ENCODE results near the gene KLHL24.
"Not testable (repeated sequence)": the region's sequence is repeated elsewhere in the genome, so short reads cannot be mapped to it uniquely, and the experiment has no call there.

KLHL24 gene, protein sequence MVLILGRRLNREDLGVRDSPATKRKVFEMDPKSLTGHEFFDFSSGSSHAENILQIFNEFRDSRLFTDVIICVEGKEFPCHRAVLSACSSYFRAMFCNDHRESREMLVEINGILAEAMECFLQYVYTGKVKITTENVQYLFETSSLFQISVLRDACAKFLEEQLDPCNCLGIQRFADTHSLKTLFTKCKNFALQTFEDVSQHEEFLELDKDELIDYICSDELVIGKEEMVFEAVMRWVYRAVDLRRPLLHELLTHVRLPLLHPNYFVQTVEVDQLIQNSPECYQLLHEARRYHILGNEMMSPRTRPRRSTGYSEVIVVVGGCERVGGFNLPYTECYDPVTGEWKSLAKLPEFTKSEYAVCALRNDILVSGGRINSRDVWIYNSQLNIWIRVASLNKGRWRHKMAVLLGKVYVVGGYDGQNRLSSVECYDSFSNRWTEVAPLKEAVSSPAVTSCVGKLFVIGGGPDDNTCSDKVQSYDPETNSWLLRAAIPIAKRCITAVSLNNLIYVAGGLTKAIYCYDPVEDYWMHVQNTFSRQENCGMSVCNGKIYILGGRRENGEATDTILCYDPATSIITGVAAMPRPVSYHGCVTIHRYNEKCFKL

DNA sequence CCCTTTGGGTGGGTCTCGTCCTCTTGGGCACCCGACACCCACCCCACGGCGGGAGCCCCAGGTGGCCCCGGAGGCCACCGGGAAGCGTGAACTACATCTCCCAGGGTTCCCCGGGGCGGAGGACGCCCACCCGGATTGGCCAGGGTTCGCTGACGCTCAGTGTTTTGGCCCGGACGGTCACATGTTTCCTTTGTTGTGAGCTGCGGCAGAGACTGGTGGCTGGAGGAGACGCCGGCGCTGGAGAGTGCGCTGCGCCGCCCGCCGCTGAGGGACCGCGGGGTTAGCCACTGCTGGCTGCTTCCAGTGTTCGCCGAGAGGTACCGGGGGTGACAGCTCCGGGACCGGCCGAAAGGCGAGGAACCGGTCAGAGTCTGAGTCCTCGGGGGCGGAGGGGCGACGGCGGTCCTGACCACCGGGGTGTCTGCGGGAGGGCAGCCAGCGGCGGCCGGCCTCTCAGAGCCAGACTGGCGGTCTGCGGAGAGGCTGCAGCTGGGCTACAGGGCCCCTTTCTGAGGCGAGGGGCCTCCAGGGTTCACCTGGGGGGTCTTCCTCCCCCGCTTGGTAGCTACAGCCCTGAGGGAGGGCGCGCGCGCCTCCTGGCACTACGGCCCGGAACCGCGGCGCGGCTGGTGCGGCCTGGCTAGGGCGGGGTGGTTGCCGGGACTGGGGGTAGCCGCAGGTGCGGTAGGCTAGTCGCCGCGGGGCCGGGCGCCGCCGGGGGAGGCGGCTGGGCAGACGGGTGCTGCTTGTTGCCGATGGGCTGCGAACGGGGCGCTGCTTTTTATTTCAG lies at the start of gene KLHL24:
TSS of gene KLHL24 (plus strand) at position 193 of the 790 bp plus-strand sequence. CDS start 14,734 bp downstream, outside the sequence.
- DNase-seq, result peak; percentile 92

DNA sequence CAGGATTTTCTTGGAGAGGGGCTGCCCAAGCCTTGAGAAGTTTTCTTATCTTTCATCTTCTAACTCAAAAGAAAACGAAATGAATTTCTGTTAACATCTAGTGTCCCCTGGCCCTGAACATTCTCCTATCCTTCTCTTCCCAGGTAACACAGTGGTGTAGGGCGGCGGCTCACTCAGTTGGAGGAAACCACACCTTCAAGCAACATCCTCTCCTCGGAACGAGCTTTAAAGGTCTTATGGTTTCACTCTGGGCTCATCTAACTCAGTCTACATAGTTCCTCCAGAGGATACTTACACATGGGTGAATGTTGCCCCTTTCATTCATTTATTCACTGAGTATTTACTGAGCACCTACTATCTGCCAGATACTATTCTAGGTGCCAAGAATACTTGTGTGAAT lies 48.9 kb upstream of the KLHL24 start:
- no peak for DNase-seq

- DNase-seq, result no peak
Observed at GRCh38 chr3:183587336-183587735, 48.1 kb upstream of the KLHL24 start.

DNA sequence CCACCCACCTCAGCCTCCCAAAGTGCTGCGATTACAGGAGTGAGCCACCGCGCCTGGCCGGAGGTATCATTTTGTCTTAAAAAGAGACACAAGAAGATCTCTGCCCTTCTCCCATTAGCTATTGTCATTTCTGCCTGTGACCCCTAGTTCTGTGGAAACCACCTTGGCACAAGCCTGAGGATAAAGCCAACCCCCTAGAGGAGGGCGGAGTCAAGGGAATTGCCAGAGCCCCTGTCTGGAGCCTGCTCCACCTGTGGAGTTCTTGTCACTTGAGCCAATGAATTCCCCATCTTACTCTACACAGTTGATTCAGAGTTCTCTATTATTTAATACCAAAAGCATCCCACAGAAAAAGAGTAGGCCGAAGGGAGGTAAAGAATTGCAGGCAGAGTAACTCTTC lies 45.0 kb upstream of the KLHL24 start:
- DNase-seq, result no peak

GRCh38 chr3:183591881-183592521 lies 43.4 kb upstream of the KLHL24 start:
- no peak for DNase-seq

DNA sequence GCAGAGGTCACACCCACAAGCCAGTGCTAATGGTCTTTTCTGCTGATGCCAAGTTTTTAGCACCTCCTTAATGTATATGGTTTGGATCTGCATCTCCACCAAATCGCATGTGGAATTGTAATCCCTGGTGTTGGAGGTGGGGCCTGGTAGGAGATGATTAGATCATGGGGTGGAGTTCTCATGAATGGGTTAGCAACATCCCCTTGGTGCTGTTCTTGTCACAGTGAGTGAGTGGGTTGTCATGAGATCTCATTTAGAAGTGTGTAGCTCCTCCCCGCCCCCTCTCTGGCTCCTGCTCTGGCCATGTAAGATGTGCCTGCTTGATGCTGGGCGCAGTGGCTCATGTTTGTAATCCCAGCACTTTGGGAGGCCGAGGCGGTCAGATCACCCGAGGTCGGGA lies 42.6 kb upstream of the KLHL24 start:
- no peak for DNase-seq

DNA sequence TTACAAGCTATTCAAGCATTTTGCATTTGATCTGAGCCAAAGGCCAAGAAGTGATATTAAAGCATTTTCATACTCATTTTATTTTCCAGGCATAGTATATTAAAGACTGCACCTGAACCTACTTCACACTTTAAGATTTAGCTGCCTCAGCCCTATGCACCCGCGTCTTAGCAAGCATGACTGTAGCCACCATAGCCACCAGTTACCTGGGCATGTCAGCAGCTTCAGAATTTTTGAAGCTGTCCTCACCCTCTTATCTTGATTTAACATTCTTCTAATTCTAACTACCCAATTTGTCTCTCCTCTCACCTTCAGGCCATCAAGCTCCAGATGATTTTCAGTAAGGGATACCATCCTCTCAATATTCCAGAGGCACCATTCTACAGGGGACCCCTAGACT lies 40.8 kb upstream of the KLHL24 start:
- DNase-seq, result no peak

- no peak for DNase-seq
Observed at GRCh38 chr3:183597959-183598358, 37.5 kb upstream of the KLHL24 start.

GRCh38 chr3:183611326-183611725 lies 24.1 kb upstream of the KLHL24 start:
- not testable (repeated sequence) for DNase-seq

GRCh38 chr3:183613366-183614285 lies 21.8 kb upstream of the KLHL24 start:
- DNase-seq, result no peak

DNA sequence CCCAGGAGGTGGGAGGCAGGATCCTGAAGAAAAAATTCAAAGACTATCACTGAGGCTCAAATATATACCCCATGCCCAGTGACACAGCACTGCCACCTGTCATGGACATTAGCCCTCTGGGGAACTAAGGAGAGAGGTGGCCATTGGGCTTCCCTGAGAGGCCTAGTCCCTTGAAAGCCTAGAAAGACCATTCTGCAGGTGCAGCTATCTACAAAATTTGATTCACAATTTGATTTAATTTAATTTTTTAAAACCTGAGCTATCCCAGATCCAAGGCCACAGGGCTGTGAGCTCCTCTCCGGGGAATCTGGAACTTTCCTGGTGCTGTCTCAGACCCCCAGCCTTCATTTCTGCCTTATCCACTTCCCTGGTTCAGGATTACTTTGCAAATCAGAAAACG lies 16.9 kb upstream of the KLHL24 start:
- no peak for DNase-seq

DNA sequence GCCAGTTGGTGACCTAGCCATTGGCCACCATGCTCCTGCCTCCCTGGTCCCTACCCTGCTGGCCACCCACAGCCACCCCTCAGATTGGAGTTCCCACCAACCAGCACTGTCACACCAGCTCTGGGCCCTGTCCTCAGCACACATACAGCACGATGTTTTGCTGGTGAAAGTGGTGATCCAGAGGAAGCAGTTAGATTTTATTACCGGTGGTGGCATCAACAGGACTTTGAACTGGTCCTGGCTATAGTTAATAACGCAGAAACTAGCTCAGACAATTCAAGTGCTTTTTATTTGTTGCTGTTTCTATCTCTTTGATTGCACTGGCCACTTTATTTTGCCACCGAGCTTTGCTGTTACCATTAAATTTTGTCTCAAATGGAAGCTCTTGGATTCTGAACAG lies 16.4 kb upstream of the KLHL24 start:
- DNase-seq, result no peak

GRCh38 chr3:183619624-183620251 lies 15.7 kb upstream of the KLHL24 start:
- DNase-seq, result no peak

- no peak for DNase-seq
Observed at GRCh38 chr3:183620252-183620628, 15.2 kb upstream of the KLHL24 start.

- DNase-seq, result not testable (repeated sequence)
Observed at GRCh38 chr3:183622473-183622872, 12.9 kb upstream of the KLHL24 start.

- no peak for DNase-seq
Observed at GRCh38 chr3:183626877-183627594, 8.4 kb upstream of the KLHL24 start.

- DNase-seq, result no peak
Observed at GRCh38 chr3:183629546-183630301, 5.7 kb upstream of the KLHL24 start.

- no peak for DNase-seq
Observed at GRCh38 chr3:183631715-183632114, 3.7 kb upstream of the KLHL24 start.

DNA sequence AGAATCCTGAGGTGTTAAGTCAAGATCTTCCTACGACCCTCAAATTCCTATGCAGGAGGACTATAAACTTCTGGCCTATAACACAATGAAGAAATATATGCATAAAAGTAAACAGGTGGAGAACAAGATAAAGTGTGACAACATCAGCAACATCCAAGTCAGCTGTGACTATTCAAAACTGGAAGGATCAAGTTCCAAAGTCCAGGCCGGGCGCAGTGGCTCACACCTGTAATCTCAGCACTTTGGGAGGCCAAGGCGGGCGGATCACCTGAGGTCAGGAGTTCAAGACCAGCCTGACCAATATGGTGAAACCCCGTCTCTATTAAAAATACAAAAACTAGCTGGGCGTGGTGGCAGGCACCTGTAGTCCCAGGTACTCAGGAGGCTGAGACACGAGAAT lies 2.7 kb upstream of the KLHL24 start:
- DNase-seq, result not testable (repeated sequence)

- no peak for DNase-seq
Observed at GRCh38 chr3:183634707-183635106, 716 bp upstream of the KLHL24 start.
